NCI-H187 (cell line): ENCODE data around the gene CAPN10.

Source experiments
- DNase-seq, 2 experiments: peaks; one replicate each; lab custom pipeline; 2025; lab: John Stamatoyannopoulos, UW

Gene CAPN10

DNA sequence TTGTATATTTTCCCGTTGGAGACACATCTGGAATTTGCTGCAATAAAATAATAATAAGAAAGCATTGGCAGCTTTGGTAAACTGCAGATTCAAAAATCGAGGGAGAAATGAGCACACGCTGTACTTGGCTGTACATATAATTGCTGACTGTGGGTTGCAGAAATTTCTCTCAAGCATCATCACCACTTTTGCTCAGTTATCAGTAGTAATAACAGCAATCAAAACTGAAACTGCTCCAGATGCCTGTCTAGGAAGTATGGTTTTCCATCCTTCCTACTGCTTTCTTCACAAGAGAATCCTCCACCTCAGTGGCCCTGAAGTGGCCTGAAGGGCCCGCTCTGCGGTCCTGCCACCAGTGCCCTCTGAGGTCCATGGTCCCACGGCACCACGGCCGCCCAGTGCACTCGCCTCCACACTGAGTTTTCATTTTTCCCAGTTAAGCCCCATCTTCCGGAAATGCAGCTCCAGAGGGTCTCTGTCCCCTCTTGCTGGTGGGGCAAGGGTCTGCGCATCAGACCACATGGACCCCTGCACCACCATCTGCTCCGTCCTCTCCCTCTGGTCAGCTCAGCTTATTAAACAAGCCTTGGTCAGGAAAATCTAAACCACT is 22.5 kb upstream of the CAPN10 start:
- DNase-seq = no peak

DNA sequence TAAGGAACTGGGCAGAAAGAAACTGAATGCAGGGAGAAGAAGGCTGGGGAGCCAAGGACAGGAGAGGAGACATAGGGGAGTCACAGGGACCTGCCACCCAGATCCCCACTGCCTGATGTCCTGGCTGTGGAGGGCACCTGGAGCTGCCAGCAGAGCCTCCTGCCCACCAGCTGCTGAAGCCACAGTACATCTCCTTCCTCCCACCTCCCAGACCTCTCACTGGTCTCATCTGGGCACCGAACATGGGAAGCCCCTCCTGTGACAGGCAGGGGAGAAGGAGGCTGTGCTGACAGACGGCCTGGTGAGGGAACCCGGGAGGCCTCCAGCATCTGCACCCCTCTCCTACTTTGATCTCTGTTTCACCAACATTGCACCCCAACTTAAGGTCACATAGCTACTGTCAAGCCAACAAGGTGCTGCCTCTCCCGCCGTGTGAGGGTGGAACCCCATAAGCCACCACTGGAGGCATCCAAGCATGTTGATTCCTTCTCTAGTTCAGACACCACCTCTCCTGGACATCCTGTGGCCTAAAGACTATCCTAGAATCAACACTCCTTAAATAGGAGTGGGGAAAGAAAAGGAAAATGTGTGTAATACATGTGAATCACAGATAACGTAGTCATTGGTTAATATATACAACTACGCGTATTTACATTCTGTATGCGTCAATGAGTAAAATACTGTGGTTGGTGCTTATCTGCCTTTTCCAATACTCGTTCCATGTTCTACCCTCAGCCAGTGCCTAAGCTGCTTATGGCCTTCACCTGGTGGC is 21.8 kb upstream of the CAPN10 start:
- no peak for DNase-seq

DNA sequence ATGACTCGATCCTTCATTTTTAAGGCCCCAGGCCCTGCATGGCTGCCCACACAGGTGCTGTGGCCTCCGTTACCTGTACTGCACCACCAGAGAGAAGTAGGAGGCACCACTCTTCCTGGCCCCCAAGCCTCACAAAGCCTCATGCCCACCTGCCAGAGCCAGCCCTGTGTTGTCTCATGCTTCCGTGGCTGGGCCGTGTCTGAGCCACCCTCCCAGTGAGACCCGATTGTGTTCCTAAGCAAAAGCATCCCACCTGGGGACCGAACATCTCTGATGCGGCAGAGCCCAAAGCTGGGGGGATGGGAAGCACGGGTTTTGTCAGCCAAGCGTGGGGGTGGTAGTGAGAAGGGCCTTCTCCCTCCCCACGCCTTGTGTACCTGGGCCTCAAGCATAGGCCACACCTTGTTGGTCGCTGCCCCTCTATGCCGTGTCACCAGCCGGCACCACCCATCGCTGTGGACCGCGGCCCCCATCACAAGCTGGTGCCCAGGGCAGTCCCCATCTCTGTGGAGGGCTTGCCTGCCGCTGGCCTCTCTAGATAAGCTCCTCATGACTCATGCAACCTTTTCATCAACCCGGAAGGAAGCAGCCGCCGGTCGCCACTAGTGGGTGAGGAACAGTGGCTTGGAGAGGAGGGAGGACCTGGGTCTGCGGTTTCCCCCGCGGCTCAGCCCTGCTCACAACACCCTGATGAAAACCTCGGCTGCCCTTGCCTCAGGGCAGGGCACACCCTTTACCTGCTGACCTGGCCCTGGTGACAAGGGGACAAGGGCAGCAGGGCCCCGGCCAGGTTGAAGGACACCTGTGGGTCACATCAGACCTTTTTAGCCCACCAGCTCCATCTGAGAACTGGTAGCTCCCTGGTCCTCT is 21.0 kb upstream of the CAPN10 start:
- peak in 1 of 2 experiments; percentile 32 for DNase-seq

DNA sequence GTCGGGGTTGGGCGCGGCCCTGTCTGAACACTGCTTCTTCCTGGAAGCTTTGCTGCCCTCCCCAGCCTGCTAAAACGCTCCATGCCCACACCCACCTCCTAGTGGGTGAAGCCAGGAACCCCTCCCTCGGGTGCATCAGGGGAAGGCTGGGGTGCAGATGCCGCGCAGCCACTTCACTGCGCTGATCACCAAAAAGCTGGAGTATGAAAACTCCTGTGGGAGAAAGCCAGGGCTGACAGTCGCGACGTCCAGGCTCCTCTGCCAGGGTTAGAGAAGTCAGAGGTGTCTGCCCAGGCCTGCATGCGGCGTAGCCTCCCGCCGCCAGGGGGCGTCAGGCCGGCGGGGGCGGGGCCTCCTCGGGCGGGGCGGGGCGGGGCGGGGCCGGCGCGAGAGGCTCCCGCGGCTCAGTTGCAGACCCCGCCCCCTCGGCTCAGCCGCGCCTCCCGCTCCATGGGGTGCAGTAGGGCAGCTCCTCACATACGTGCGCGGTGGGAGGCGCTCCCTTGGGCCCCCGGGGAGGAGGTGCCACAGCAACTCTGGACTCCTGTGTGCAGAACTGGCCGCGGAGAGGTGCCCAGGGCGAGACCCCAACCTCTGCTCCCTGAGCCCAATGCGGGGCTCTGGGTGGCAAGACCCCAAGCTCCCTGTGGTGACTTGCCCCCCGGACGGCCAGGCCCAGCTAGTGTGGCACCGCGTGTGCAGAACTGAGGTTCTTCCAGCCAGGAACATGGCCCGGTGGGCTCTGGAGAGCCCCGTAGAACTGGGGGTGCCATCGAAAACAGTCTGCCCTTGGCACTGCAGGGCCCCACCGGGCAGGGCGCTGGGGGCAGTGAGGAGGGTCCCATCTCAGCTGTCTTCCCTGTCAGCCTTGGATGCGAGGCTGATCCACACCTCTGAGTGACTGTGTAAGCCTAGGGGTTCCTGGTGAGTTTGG is 20.1 kb upstream of the CAPN10 start:
- peak in 1 of 2 experiments; percentile 41 for DNase-seq

DNA sequence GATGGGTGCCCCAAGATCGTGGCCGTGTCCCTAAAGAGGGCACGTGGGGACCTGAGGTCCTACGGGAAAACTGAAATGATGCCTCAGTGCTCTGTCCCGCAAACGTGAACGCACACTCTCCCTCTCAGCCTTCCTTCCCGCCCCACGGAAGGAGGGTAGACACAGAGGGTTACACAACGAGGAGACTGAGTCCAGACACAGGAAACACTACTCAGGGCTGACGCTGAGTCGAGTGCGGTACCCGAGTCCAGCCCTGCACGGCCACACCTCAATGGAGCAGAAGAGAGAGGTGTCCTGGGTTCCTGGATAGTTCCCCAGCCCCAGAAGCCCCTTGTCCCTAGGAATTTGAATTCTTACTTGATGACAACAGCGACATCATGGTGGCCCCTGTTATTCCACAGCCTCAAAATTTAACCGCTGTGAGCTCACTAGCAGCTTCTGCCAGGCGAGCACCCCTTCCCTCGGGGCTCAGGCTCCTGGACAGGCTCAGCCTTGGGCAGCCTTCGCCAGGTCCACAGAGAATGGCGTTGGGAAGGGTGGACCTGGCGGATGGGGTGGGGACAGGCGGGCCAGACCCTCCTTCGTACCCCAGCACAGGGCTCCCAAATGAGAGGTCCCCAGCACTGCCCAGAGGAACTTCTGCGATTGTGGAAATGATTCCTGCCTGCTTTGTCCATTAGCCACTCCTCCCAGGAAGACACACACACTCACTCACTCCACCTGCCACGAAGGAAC is 19.2 kb upstream of the CAPN10 start:
- no peak for DNase-seq

DNA sequence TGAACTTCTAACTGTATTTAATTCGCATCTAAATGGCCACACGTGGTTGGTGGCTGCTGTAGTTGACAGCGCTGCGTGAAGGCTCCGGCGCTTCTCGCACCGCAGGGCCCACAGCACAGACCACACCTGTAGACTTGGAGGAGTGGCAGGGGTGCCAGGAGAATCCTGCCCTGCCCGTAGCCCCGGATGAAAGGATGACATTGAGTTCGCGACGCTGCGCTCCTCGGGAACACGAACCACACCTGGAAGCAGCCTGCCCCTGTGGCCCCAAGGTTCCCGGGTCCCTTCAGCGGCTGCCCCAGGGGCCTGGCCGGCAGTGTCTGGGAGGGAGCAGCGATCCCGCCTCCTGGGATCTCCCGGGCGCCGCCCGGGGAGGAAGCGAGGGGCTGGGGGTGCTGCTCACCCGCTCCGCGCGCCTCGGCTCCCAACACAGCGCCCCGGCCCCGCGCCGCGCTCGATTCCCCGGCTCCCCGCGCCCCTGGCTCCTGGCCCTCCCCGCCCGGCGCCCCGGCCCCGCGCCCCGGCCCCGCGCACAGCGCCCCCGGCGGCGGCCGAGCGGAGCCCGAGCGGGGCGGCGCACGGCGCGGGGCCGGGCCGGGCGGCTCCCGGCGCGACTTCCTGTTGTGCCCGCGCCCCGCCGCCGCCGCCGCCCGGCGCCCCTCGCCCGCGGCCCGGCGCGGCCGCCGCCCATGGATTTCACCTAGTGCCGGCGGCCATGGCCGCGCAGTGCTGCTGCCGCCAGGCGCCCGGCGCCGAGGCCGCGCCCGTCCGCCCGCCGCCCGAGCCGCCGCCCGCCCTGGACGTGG is 18.5 kb upstream of the CAPN10 start, which contains the start of gene RNPEPL1:
Gene RNPEPL1, plus strand, starts transcription at position 613 of the 806 bp plus-strand sequence. Its CDS starts 103 bp downstream, at position 716.
- DNase-seq = peak in 1 of 2 experiments; percentile 1

DNA sequence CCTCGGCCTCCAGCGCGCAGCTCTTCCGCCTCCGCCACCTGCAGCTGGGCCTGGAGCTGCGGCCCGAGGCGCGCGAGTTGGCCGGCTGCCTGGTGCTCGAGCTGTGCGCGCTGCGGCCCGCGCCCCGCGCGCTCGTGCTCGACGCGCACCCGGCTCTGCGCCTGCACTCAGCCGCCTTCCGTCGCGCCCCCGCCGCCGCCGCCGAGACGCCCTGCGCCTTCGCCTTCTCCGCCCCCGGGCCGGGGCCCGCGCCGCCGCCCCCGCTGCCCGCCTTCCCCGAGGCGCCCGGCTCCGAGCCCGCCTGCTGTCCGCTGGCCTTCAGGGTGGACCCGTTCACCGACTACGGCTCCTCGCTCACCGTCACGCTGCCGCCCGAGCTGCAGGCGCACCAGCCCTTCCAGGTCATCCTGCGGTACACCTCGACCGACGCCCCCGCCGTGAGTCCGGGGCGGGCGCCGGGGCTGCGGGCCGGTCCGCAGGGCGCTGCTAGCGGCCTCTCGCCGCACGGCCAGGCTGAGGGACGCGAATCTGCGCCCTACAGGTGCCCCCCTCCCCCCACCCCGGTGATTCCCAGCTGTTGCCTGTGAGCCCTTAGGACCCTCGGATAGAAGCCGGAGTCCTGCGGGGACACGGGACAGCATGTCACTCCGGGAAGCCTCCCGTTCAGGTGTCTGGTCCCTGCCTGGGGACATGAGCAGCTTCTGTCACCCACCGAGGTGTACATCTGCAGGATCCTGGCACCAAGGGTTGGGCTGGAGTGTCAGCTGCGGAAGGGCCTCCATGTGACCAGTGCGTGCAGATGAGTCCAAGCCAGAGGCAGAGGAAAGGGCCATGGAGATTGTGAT is 17.6 kb upstream of the CAPN10 start:
- DNase-seq = no peak

DNA sequence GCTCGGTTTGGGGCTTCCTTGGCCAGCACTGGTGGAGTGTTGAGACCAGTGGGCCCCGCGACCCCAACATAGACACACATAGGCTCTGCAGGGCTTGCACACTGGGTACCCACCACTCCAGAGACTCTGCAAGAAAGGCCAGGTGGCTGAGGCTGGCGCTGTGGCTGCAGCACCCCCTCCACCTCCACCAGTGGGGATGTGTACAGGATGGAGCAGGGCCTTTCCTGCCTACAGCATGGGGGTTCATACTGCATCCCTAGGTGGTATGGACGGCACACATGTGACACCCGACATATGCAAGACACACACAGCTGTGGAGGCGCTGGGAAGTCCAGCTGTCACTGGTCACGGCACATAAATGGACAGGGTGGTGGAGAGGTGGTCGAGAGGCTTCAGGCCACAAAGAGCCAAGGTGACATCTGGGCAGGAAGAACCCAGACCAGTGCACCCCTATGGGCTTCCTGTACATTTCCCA is 17.0 kb upstream of the CAPN10 start:
- no peak for DNase-seq

DNA sequence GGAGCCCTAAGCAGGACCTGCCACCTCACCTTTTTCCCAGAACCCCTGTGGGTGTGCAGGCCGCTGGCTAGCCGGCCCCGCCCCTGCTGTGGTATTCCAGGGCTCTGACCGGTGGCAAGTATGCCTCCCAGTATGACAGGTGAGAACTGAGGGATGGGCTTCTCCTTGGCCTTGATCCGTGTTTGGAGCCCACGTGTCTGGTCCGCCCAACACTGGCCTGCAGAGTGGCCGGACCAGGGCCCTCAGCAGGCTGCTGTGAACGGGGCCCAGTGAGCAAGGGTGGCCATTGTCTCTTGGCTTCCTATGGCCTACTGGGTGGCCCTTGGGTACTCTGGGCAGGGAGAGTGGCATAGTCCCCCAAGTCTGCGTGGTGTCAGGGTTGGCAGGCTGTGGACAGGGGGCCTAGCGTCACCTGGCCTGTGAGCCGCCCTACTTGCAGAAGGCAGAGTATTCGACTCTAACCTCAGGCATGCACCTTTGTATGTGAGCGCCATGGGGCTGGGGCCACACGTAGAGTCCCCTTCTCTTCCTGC is 16.5 kb upstream of the CAPN10 start:
- no peak for DNase-seq

DNA sequence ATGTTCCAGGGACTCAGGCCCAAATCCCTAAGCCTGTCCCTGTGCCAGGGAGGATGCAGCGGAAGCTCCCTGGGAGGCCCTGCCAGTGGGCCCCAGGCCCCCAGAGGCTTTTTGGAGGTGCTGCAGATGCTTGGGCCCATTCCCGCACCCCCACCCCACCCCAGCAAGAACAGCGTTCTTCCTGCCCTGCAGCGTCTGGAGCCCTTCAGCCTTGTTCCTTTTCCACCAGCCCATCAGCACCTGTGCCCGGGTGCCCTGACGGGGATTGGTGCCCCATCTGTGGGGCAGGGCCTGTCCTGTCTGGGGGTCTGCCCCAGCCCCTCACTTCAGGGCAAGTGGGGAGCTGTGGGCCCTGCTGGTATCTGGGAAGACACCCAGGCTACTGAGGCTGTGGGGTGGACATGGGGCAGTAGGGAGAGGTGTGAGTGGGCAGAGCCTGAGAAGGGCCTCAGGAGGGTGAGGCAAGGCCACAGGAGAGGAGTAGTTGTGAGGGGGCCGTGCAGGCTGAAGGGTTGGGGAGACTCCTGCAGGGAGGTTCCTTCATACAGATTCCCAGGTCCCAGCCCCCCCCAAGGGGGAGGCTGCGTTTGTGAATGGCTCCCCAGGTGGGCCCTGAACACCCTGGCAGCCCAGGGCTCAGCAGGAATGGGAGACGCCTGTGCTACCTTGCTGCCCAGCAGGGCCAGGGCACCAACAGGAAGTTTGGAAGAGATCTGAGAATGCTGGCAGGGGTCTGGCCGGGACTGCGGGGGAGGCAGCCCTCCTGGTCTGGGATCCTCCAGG is 15.8 kb upstream of the CAPN10 start:
- DNase-seq = no peak

DNA sequence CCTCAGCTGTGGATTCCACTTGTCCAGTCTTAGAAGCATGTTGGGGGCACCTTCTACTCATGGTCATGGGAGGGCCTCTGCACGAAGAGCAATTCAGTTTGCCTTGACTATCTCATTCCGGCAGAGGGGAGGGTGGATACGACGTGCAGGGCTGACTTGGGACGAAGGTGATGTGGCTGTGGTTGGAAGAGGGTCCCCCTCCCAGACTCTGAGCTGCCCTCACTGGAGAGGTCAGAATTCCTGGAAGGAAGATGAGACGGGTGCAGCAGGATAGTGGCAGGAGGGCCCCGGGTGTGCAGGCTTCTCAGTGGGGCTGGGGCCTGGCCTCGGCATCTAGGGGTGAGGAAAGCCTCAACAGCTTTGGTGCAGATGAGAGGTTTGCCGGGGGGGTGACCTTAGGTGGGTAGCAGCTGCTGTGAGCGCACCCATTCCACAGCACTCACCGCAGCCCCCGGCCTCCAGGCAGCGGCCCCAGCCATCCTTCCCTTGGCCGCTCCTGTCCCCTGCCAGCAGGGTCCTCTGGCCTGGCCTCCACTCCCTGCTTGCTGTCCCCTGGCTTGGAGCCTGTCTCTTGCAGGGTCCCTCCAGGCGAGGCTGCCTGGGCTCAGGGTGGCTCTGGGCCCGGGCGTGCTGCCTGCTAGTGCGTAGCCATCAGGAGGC is 15.1 kb upstream of the CAPN10 start:
- no peak for DNase-seq

DNA sequence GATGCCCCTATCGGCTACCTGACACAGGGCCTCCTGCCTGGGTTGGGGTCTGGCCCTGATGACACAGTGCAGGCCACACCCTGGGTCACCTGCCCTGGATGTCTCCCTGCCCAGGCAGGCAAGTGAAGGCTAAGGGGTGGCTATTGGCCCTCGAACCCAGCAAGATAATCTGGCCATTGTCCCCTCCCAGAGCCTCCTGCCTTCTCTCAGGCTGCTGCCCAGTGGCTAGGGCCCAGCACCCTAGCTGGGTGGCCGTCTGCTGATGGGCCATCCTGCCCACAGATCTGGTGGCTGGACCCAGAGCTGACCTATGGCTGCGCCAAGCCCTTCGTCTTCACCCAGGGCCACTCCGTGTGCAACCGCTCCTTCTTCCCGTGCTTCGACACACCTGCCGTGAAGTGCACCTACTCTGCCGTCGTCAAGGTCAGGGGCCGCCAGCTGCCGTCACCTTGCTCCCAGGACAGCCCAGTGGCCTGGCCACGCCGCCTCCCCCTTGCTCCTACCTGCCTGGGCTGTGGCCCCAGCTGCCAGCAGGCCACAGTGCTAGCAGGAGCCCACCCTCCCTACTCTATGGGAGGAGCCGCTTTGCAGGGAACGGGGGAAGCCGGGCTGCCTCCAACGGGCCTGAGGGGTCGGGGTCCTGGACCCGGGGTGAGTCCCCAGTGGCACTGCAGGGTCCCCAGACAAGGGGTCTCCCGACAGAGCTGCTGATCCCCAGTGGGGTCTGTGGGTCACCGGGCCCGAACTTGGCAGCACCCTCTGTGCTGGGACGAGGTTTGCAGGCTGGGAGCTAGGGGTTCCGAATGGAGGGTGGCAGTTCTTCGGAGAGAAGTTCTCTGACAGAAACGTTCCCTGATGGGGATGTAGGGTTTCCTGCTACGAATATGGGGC is 14.1 kb upstream of the CAPN10 start:
- DNase-seq = no peak

DNA sequence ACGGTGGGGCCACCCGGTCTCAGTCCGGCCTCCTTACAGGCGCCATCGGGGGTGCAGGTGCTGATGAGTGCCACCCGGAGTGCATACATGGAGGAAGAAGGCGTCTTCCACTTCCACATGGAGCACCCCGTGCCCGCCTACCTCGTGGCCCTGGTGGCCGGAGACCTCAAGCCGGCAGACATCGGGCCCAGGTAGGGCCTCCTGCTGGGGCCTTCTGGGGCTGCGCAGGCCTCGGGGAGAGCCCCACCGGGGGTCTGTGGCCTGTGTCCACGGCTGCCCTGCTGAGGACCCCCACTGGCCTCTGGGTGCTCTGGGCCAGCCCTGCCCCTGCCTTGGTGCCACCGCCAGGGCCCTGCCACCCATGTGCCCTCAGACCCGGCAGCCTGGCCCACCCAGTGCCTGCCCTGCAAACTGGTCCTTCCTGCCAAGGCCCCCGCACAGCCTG is 13.4 kb upstream of the CAPN10 start:
- no peak for DNase-seq

DNA sequence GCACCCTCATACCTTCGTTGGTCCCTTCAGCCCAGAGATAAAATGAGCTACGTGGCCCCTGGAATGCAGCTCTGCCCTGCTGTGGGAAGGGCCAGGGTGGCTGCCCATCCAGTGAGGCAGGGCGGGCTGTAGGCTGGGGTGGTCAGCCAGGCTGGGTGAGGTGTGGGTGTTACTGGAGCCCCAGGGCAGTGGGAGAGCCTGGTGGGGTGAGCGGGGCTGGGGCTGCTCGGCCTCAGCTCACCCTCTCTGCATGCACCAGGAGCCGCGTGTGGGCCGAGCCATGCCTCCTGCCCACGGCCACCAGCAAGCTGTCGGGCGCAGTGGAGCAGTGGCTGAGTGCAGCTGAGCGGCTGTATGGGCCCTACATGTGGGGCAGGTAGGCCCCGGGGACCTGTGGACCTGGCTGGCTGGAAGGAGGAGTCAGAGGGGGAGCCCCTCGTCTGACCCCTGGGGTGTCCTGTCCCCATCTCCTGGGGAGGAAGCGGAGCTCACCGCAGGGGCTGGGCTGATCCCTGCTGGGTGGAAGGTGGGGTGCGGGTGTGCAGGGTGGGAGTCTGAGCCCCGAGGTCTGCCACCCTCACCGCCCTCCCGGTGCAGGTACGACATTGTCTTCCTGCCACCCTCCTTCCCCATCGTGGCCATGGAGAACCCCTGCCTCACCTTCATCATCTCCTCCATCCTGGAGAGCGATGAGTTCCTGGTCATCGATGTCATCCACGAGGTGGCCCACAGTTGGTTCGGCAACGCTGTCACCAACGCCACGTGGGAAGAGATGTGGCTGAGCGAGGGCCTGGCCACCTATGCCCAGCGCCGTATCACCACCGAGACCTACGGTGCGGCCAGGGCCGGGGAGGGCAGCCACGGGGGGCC is 12.8 kb upstream of the CAPN10 start:
- DNase-seq = no peak
